Activated CD8-positive, alpha-beta memory T cell treated with anti-CD3 and anti-CD28 coated beads for 4 hours (primary cell): Measurements from ENCODE around the gene CYB5D1.

Experiments
- DNase-seq, 2 donors: peaks; one replicate each; pipeline ENCODE4 v3.0.0-alpha.2; 2020; ENCODE audit warnings: low read depth in 2 of 2

Gene CYB5D1

GRCh38 chr17:7844292-7845154 lies 13.3 kb upstream of the CYB5D1 start:
- DNase-seq: peak; percentile 69 to 75

DNA sequence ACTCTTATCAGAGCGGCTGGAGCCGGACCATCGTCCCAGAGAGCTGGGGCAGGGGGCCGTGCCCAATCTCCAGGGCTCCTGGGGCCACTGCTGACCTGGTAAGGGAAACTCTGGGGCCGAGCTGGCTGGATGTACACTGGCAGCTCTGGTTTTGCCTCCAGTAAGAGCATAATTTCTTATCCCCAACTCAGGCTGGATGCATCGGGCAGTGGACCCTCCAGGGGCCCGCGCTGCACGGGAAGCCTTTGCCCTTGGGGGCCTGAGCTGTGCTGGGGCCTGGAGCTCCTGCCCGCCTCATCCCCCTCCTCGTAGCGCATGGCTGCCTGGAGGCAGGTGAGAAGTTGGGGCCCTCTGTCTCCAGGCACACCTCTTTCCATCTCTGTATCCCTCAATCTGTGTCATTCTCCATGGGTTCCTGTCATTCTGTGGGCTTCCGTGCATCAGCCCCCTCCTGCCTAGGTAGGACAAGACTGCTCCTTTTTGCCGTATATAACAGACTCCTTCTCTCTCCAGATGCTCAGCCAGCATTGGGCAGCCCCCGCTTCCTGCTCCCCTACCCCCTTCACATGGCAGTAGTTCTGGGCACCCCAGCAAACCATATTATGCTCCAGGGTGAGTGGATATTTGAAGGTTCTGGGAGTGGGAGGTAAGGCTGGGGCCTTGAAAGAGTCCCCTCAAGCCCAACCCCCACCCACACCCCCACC lies 12.3 kb upstream of the CYB5D1 start:
- DNase-seq: no peak

DNA sequence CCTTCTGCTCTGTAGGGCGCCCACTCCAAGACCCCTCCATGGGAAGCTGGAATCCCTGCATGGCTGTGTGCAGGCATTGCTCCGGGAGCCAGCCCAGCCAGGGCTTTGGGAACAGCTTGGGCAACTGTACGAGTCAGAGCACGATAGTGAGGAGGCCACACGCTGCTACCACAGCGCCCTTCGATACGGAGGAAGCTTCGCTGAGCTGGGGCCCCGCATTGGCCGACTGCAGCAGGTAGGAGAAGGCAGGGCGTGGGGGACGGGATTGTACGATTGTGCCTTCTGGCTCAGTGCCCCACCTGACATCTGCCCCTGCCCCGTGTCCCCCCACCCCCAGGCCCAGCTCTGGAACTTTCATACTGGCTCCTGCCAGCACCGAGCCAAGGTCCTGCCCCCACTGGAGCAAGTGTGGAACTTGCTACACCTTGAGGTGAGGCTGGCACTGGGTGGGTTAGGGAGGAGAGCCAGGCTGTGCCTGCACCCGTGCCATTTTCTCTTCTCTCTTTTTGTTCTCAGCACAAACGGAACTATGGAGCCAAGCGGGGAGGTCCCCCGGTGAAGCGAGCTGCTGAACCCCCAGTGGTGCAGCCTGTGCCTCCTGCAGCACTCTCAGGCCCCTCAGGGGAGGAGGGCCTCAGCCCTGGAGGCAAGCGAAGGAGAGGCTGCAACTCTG lies 11.6 kb upstream of the CYB5D1 start:
- DNase-seq: no peak

DNA sequence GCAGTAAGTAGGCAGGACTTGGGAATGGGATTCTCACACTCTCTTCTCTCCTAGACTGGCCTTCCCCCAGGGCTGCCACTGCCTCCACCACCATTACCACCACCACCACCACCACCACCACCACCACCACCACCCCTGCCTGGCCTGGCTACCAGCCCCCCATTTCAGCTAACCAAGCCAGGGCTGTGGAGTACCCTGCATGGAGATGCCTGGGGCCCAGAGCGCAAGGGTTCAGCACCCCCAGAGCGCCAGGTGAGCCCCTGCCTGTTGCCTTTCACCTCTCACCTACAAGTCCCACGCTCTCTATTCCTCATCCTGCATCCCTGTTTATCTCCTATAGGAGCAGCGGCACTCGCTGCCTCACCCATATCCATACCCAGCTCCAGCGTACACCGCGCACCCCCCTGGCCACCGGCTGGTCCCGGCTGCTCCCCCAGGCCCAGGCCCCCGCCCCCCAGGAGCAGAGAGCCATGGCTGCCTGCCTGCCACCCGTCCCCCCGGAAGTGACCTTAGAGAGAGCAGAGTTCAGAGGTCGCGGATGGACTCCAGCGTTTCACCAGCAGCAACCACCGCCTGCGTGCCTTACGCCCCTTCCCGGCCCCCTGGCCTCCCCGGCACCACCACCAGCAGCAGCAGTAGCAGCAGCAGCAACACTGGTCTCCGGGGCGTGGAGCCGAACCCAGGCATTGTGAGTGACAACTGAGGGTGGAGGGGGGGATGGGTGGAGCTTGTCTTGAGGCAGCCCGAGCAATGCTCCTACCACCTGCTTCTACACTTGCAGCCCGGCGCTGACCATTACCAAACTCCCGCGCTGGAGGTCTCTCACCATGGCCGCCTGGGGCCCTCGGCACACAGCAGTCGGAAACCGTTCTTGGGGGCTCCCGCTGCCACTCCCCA lies 10.8 kb upstream of the CYB5D1 start:
- DNase-seq: no peak

DNA sequence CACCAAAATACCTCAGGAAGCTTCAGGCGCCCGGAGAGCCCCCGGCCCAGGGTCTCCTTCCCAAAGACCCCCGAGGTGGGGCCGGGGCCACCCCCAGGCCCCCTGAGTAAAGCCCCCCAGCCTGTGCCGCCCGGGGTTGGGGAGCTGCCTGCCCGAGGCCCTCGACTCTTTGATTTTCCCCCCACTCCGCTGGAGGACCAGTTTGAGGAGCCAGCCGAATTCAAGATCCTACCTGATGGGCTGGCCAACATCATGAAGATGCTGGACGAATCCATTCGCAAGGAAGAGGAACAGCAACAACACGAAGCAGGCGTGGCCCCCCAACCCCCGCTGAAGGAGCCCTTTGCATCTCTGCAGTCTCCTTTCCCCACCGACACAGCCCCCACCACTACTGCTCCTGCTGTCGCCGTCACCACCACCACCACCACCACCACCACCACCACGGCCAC lies 9.6 kb upstream of the CYB5D1 start:
- DNase-seq: no peak

- DNase-seq: no peak
Observed at GRCh38 chr17:7848739-7849129, 9.1 kb upstream of the CYB5D1 start.

GRCh38 chr17:7849130-7849750 lies 8.6 kb upstream of the CYB5D1 start:
- DNase-seq: no peak

- DNase-seq: no peak
Observed at GRCh38 chr17:7849751-7850504, 7.9 kb upstream of the CYB5D1 start.

DNA sequence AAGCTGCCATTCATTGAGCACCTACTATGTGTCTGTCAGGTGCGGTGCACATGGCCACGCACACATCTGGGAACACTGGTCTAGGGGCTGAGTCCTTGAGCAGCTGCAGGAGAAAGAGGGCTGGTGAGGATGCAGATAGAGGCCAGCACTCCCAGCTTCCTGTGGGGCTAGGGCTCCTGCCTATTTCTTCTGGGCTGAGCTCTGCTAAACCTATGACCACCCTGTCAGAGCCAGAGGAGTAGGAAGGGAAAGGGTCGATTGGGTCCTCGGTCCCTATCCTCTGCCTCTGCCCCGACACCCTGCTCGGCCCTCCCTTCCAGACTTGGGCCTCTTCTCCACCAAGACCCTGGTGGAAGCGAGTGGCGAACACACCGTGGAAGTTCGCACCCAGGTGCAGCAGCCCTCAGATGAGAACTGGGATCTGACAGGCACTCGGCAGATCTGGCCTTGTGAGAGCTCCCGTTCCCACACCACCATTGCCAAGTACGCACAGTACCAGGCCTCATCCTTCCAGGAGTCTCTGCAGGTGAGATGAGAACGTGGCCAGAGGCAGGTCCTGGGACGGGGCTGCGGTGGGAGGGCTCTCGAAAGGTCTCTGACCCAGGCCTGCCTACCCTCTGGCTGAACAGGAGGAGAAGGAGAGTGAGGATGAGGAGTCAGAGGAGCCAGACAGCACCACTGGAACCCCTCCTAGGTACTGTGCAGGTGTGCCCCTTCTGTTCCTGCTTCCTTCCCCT lies 6.9 kb upstream of the CYB5D1 start:
- no peak for DNase-seq

DNA sequence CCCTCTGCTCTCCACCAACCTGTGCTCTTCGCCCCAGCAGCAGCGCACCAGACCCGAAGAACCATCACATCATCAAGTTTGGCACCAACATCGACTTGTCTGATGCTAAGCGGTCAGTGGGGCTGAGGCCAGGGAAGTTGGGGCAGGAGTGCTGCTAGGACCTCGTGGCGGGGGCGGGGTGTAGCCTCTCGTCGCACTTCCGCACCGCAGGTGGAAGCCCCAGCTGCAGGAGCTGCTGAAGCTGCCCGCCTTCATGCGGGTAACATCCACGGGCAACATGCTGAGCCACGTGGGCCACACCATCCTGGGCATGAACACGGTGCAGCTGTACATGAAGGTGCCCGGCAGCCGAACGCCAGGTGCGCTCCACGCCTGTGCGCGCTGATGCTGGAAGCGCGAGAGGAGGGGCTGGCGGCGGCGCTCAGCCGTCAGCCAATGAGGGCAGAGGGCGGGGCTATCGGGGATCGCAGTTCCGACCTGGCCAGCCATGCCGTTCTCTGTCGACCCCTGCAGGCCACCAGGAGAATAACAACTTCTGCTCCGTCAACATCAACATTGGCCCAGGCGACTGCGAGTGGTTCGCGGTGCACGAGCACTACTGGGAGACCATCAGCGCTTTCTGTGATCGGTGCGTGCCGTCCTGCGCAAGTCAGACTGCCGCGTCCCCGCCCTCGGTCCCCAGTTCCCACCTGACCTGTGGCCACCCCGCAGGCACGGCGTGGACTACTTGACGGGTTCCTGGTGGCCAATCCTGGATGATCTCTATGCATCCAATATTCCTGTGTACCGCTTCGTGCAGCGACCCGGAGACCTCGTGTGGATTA lies 6.2 kb upstream of the CYB5D1 start:
- peak; percentile 81 for DNase-seq

DNA sequence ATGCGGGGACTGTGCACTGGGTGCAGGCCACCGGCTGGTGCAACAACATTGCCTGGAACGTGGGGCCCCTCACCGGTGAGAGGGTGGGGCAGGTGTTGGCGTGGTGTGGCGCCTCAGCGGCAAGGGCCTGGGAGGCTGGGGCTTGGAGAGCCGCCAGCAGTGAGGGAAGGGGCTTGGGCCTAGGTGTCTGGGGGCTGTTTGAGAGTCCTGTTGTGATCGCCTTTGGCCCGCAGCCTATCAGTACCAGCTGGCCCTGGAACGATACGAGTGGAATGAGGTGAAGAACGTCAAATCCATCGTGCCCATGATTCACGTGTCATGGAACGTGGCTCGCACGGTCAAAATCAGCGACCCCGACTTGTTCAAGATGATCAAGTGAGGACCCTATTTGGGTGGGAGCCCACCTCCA lies 5.5 kb upstream of the CYB5D1 start:
- no peak for DNase-seq

DNA sequence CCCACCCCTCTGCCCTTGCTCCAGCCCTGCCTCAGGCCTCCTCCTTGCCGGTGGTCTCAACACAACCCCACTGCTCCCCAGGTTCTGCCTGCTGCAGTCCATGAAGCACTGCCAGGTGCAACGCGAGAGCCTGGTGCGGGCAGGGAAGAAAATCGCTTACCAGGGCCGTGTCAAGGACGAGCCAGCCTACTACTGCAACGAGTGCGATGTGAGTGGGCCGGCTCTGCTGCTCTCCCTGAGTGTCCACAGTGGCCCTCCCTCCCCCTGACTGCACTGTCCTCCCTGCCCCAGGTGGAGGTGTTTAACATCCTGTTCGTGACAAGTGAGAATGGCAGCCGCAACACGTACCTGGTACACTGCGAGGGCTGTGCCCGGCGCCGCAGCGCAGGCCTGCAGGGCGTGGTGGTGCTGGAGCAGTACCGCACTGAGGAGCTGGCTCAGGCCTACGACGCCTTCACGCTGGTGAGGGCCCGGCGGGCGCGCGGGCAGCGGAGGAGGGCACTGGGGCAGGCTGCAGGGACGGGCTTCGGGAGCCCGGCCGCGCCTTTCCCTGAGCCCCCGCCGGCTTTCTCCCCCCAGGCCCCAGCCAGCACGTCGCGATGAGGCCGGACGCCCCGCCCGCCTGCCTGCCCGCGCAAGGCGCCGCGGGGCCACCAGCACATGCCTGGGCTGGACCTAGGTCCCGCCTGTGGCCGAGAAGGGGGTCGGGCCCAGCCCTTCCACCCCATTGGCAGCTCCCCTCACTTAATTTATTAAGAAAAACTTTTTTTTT lies 4.7 kb upstream of the CYB5D1 start:
- no peak for DNase-seq

DNA sequence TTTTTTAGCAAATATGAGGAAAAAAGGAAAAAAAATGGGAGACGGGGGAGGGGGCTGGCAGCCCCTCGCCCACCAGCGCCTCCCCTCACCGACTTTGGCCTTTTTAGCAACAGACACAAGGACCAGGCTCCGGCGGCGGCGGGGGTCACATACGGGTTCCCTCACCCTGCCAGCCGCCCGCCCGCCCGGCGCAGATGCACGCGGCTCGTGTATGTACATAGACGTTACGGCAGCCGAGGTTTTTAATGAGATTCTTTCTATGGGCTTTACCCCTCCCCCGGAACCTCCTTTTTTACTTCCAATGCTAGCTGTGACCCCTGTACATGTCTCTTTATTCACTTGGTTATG lies 4.1 kb upstream of the CYB5D1 start:
- no peak for DNase-seq

- DNase-seq: no peak
Observed at GRCh38 chr17:7854078-7854777, 3.6 kb upstream of the CYB5D1 start.

DNA sequence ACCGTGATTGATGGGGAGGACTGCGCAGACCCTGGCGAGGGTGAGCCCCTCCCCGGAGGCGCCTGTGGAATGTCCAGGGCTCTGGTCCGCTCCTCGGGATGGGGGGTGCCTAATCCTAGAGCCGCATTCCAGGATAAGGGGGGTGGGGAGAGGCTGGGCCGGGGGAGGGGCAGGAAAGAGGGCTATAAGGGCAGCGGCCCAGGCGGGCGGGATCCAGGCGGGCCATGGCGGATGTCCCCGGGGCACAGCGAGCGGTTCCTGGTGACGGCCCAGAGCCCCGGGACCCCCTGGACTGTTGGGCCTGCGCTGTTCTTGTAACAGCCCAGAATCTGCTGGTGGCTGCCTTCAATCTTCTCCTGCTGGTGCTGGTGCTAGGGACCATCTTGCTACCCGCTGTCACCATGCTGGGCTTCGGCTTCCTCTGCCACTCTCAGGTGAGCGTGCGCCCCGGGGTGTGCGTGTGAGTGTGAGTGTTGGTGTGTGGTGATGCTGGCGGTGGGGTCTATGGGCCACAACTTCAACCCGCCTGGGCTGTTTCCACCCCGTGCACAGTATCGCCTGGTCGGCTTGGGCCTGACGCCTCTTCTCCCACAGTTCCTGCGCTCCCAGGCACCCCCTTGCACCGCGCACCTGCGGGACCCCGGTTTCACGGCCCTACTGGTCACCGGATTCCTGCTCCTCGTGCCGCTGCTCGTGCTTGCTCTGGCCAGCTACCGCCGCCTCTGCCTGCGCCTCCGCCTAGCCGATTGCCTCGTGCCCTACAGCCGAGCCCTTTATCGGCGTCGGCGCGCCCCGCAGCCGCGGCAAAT lies 2.7 kb upstream of the CYB5D1 start, which contains the start of gene TMEM88:
TMEM88 (plus strand) TSS at position 216 of the 809 bp plus-strand sequence; CDS start at position 225, 9 bp downstream.
- DNase-seq: no peak

- no peak for DNase-seq
Observed at GRCh38 chr17:7855660-7856010, 2.2 kb upstream of the CYB5D1 start.
